CD4-positive, alpha-beta memory T cell (primary cell): ENCODE results near the gene SRA1. TPM values are rescaled to one million over a fixed set of nuclear protein-coding genes. Genes with fewer than 3 reads are reported as not detected.

ENCODE experiments used
- CTCF ChIA-PET: fragments of 350-600 bp; sonication (Branson Sonifier 250); formaldehyde crosslinking; loops from one replicate; lab custom pipeline; 2021; ENCODE audit warnings: inconsistent platforms; ENCODE audit not compliant: partially characterized antibody; lab: Charles Lee
- POLR2A ChIA-PET: fragments of 350-600 bp; sonication (Branson Sonifier 250); formaldehyde crosslinking; loops from one replicate; lab custom pipeline; 2021; ENCODE audit not compliant: partially characterized antibody; lab: Charles Lee
- DNase-seq, 5 donors: peaks; one replicate each; pipeline versions ENCODE4 v3.0.0 to v3.0.0-alpha.2; 2020 to 2022; ENCODE audit warnings: mixed read lengths in 1 of 5
- H3K27ac ChIP-seq: one replicate; pipeline ENCODE4 v1.7.0; 2013; ENCODE audit warnings: low read depth, low read length
- H3K27me3 ChIP-seq: 2 replicates; pipeline ENCODE4 v1.7.0; 2013; ENCODE audit warnings: mild to moderate bottlenecking, low read length, moderate library complexity; ENCODE audit not compliant: insufficient read depth
- H3K36me3 ChIP-seq: 2 replicates; pipeline ENCODE4 v1.7.0; 2013; ENCODE audit warnings: mild to moderate bottlenecking, low read length, moderate library complexity; ENCODE audit not compliant: insufficient read depth
- H3K4me1 ChIP-seq: 2 replicates; pipeline ENCODE4 v1.7.0; 2013; ENCODE audit warnings: mild to moderate bottlenecking, low read length, moderate library complexity; ENCODE audit not compliant: insufficient read depth
- H3K4me3 ChIP-seq, 2 donors: one replicate each; pipeline ENCODE4 v1.7.0; 2013; ENCODE audit warnings: low read length in 2 of 2, mild to moderate bottlenecking in 1 of 2
- H3K9me3 ChIP-seq, 2 donors: one replicate each; pipeline ENCODE4 v1.7.0; 2013; ENCODE audit warnings: low read length in 2 of 2, control low read depth in 1 of 2; ENCODE audit not compliant: control insufficient read depth in 1 of 2
- H3K27ac Mint-ChIP-seq, 7 donors: one replicate each; pipeline ENCODE4 v1.8.0; 2020 to 2021; ENCODE audit warnings: mixed read lengths in 7 of 7, mild to moderate bottlenecking in 6 of 7, inconsistent platforms in 3 of 7, moderate library complexity in 3 of 7
- H3K27me3 Mint-ChIP-seq, 2 donors: one replicate each; pipeline ENCODE4 v1.8.0; 2020 to 2021; ENCODE audit warnings: mixed read lengths in 2 of 2
- H3K36me3 Mint-ChIP-seq, 2 donors: one replicate each; pipeline ENCODE4 v1.8.0; 2020 to 2021; ENCODE audit warnings: mixed read lengths in 2 of 2, inconsistent platforms in 1 of 2, mild to moderate bottlenecking in 1 of 2
- H3K4me1 Mint-ChIP-seq, 4 donors: one replicate each; pipeline ENCODE4 v1.8.0; 2020 to 2021; ENCODE audit warnings: mixed read lengths in 4 of 4, mild to moderate bottlenecking in 1 of 4
- H3K4me3 Mint-ChIP-seq, 8 donors: one replicate each; pipeline ENCODE4 v1.8.0; 2020 to 2021; ENCODE audit warnings: mixed read lengths in 8 of 8, mild to moderate bottlenecking in 7 of 8, moderate library complexity in 6 of 8, inconsistent platforms in 3 of 8
- H3K9me3 Mint-ChIP-seq, 8 donors: one replicate each; pipeline ENCODE4 v1.8.0; 2020 to 2021; ENCODE audit warnings: mixed read lengths in 8 of 8, mild to moderate bottlenecking in 5 of 8, inconsistent platforms in 3 of 8, moderate library complexity in 1 of 8
- intact Hi-C: fragments of 100-400 bp; cut with micrococcal nuclease; formaldehyde crosslinking; loops from one replicate; pipeline ENCODE4 v1.15.1; 2023
- polyA plus RNA-seq, 2 donors: library from polyadenylated mRNA; unstranded; fragments of 300-500 nt; fragmentation: Illumina TruSeq; gene quantifications; one replicate each; pipeline ENCODE4 v1.2.3, GENCODE V29; 2021
- total RNA-seq, 2 experiments: library from RNA; stranded (reverse); gene quantifications; one replicate each; pipeline ENCODE4 v1.2.3, GENCODE V29; 2021

Gene SRA1
- total and polyA plus RNA-seq, 4 experiments from 2014 or later = 24.5 to 46.8 (median 31.0) TPM

DNA sequence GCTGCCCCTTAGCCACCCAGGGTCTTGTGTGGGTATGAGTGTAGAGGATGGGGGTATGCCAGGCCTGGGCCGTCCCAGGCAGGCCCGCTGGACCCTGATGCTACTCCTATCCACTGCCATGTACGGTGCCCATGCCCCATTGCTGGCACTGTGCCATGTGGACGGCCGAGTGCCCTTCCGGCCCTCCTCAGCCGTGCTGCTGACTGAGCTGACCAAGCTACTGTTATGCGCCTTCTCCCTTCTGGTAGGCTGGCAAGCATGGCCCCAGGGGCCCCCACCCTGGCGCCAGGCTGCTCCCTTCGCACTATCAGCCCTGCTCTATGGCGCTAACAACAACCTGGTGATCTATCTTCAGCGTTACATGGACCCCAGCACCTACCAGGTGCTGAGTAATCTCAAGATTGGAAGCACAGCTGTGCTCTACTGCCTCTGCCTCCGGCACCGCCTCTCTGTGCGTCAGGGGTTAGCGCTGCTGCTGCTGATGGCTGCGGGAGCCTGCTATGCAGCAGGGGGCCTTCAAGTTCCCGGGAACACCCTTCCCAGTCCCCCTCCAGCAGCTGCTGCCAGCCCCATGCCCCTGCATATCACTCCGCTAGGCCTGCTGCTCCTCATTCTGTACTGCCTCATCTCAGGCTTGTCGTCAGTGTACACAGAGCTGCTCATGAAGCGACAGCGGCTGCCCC lies 10.0 kb upstream of the SRA1 start:
- intact Hi-C loops = loop anchor here (10.0 kb wide), 1 partner anchor 1068 kb away; the partner anchor contains the start of genes HDAC3 and RELL2
- H3K27ac Mint-ChIP-seq = peak overlapping the region in 3 of 7 donors; percentile 68 to 91 (median 89)
- no peak overlapping the region for H3K27ac ChIP-seq

DNA sequence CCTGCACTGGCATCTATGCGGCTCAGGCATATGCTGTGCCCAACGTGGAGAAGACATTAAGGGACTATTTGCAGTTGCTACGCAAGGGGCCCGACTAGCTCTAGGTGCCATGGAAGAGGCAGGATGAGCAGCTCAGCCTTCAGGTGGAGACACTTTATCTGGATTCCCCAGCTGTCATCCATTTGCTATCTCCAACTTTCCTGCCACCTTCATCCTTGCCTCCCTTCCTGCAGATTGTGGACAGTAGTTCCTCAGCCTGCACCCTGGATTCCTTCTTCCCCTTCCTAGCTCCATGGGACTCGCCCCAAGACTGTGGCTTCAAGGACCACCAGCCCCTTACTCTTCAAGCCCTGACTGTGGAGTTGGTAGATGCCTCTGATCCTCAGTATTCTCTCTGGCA lies 9.4 kb upstream of the SRA1 start:
- peaks cover 15% of the 10 kb centered on the region for H3K36me3 ChIP-seq
- H3K4me3 ChIP-seq = no peak overlapping the region
- peaks cover 34 to 77% (median 59%) of the 10 kb centered on the region in 4 donors for H3K4me1 Mint-ChIP-seq
- H3K36me3 Mint-ChIP-seq = peaks cover 20 to 49% of the 10 kb centered on the region in 2 donors
- H3K27ac ChIP-seq = no peak overlapping the region
- intact Hi-C loops = loop anchor here (10.0 kb wide), 1 partner anchor 1068 kb away; the partner anchor contains the start of genes HDAC3 and RELL2
- peak overlapping the region in 5 of 7 donors; percentile 23 to 91 (median 60) for H3K27ac Mint-ChIP-seq
- H3K27me3 ChIP-seq = no peaks in the 10 kb centered on the region
- H3K9me3 Mint-ChIP-seq = no peaks in the 10 kb centered on the region
- ChIA-PET POLR2A (interaction anchor here (2.0 to 5.4 kb wide), 6 partner anchors 10 to 165 kb away, joined by 7 to 40 read pairs (median 16); partner anchors contain the start of genes ANKHD1, CD14, HARS1 and HARS2), CTCF (interaction anchor here (1.6 kb wide), 2 partner anchors 19 to 68 kb away, joined by 3 to 5 read pairs; partner anchors contain the start of gene EIF4EBP3)
- H3K27me3 Mint-ChIP-seq = no peaks in the 10 kb centered on the region
- peak overlapping the region in 4 of 8 donors; percentile 10 to 25 (median 22) for H3K4me3 Mint-ChIP-seq
- peaks cover 48% of the 10 kb centered on the region for H3K4me1 ChIP-seq
- no peaks in the 10 kb centered on the region for H3K9me3 ChIP-seq
- DNase-seq = no peak

More for the DNA sequence above, 10.0 kb upstream of the SRA1 start:
- ChIA-PET POLR2A (interaction anchor here (2.0 kb wide), 3 partner anchors 10 to 166 kb away, joined by 7 to 12 read pairs (median 9); partner anchors contain the start of genes ANKHD1, HARS1, HARS2 and SRA1), CTCF (interaction anchor here (1.6 kb wide), 1 partner anchor 20 kb away, joined by 3 read pairs; the partner anchor contains the start of gene EIF4EBP3)
- H3K27me3 Mint-ChIP-seq = no peaks in the 10 kb centered on the region
- no peaks in the 10 kb centered on the region for H3K9me3 Mint-ChIP-seq
- H3K36me3 Mint-ChIP-seq = peaks cover 20 to 49% of the 10 kb centered on the region in 2 donors
- Histone ChIP-seq H3K9me3 (no peaks in the 10 kb centered on the region), H3K4me1 (peaks cover 48% of the 10 kb centered on the region), H3K36me3 (peaks cover 15% of the 10 kb centered on the region), H3K4me3 (no peak overlapping the region), H3K27me3 (no peaks in the 10 kb centered on the region)
- no peak for DNase-seq
- peak overlapping the region in 5 of 8 donors; percentile 10 to 35 (median 20) for H3K4me3 Mint-ChIP-seq
- peaks cover 34 to 77% (median 58%) of the 10 kb centered on the region in 4 donors for H3K4me1 Mint-ChIP-seq

DNA sequence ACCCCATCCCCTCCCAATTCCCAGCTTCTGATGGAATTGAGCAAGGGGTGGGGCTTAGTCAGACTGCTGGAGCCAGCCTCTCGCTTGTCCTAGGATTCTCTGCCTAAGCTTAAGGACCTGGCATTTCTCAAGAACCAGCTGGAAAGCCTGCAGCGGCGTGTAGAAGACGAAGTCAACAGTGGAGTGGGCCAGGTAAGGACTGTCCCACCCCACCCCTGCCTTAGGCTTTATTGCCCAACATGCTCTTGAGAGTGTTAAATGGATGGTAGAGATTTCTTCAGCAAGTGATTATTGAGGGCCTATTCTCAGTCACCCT lies 8.5 kb upstream of the SRA1 start:
- ChIA-PET CTCF (interaction anchor here (0.5 to 2.4 kb wide), 4 partner anchors 18 to 202 kb away, joined by 3 to 13 read pairs (median 4); partner anchors contain the start of gene EIF4EBP3), POLR2A (interaction anchor here (0.6 to 5.4 kb wide), 12 partner anchors 8 to 164 kb away, joined by 3 to 54 read pairs (median 16); partner anchors contain the start of genes ANKHD1, CD14, EIF4EBP3 and HARS1)
- H3K36me3 ChIP-seq = peaks cover 15% of the 10 kb centered on the region
- no peaks in the 10 kb centered on the region for H3K9me3 ChIP-seq
- H3K27ac ChIP-seq = peak overlapping the region; percentile 91
- Mint-ChIP-seq H3K36me3 (peaks cover 24 to 51% of the 10 kb centered on the region in 2 donors), H3K9me3 (no peaks in the 10 kb centered on the region), H3K4me1 (peaks cover 34 to 77% (median 59%) of the 10 kb centered on the region in 4 donors), H3K27ac (peak overlapping the region; percentile 91 to 100 (median 98)), H3K27me3 (no peaks in the 10 kb centered on the region), H3K4me3 (peak overlapping the region in 7 of 8 donors; percentile 91 to 99 (median 95))
- H3K4me1 ChIP-seq = peaks cover 48% of the 10 kb centered on the region
- intact Hi-C loops = loop anchor here (2.0 to 10.0 kb wide), 2 partner anchors 391 to 1069 kb away; partner anchors contain the start of genes CYSTM1, HDAC3 and RELL2
- H3K27me3 ChIP-seq = no peaks in the 10 kb centered on the region
- no peak for DNase-seq
- no peak overlapping the region for H3K4me3 ChIP-seq

DNA sequence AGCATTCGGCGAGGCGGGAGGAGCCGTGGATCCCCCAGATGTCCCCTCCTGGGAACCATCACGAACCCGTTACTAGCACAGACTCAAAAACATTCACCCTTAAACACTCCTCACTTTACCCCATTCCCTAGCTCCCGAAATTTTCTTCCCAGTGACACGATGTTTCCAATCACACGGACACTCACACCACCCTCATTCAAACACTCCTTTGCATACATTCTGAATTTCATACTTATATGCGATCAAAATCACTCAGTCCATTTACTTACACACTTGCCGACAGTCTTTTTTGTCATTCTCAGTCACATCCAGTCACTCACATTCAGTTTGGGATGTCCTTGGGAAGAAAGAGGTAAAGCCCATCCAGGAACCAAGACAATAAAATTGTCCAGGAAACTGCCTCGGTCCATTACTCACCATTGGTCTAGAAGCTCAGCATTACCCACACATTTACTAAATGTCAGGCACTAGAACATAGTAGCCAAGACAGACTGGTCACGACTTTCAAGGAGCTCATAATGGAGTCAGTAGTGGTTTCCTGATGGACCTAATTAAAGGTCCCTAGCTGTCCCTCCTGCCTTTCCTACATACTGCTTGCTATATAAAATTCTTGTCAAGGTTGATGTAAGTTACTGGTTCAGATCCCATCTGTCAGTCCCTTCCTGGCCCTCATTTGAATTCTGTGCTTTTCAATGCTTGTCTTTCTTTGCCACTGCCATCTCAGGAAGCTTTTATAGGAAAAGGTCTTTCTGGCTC lies 7.9 kb upstream of the SRA1 start:
- peaks cover 24 to 47% of the 10 kb centered on the region in 2 donors for H3K36me3 Mint-ChIP-seq
- peak overlapping the region; percentile 91 to 100 (median 98) for H3K27ac Mint-ChIP-seq
- peaks cover 34 to 74% (median 57%) of the 10 kb centered on the region in 4 donors for H3K4me1 Mint-ChIP-seq
- no peaks in the 10 kb centered on the region for H3K9me3 ChIP-seq
- H3K36me3 ChIP-seq = peaks cover 15% of the 10 kb centered on the region
- ChIA-PET CTCF (interaction anchor here (0.5 to 2.4 kb wide), 4 partner anchors 18 to 201 kb away, joined by 3 to 13 read pairs (median 4); partner anchors contain the start of gene EIF4EBP3), POLR2A (interaction anchor here (0.6 to 5.4 kb wide), 12 partner anchors 8 to 163 kb away, joined by 3 to 54 read pairs (median 16); partner anchors contain the start of genes ANKHD1, CD14, EIF4EBP3 and HARS1)
- H3K4me1 ChIP-seq = peaks cover 48% of the 10 kb centered on the region
- H3K27me3 ChIP-seq = no peaks in the 10 kb centered on the region
- peak overlapping the region; percentile 85 for H3K4me3 ChIP-seq
- H3K27me3 Mint-ChIP-seq = no peaks in the 10 kb centered on the region
- peak overlapping the region; percentile 91 to 99 (median 95) for H3K4me3 Mint-ChIP-seq
- no peak for DNase-seq
- H3K9me3 Mint-ChIP-seq = no peaks in the 10 kb centered on the region
- intact Hi-C loops = loop anchor here (2.0 to 10.0 kb wide), 2 partner anchors 390 to 1070 kb away; partner anchors contain the start of genes CYSTM1, HDAC3 and RELL2
- peak overlapping the region; percentile 91 for H3K27ac ChIP-seq

DNA sequence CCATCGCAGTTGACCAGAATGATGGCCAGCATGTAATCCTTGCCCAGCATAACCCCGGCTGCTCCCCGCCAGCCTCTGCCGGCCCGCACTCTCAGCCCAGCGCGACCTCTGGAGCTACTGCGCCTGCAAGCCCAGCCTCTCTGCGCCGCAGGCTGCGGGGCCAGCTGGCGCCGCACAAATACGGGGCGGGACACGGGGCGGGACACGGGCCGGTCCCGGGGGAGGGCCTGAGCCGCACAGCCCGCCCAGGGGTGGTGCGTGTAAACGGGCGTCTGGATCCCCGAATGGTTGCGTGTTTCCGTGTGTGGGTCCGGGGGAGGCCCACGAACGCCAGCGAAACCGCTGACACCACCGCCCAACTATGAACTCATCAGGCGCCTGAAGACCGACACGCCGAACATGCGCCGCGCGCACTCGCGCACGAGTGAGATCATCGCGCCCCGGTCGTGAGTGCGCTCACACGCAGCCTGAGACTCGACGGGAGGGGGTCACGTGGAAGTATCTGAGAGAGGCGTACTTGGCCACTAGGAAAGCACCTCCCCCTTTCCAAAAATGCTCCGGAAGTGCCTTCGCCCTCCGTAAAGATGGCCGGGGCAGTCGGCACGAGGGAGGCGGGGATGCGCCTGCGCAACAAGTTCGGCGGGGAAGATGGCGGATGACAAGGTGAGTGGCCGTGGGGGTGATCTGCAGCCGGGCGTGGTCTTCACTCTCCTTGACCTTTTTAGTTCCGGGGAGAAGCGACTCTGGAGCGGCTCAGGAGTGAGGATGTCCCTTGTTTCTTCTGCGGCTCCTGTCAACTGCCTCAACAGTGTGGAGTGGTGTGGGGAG lies 7.1 kb upstream of the SRA1 start, which contains the start of the genes APBB3 and SLC35A4:
TSS of gene APBB3 (minus strand) at position 403 of the 828 bp plus-strand sequence. CDS start at position 50, 353 bp downstream.
TSS of gene SLC35A4 (plus strand) at position 633 of the 828 bp plus-strand sequence. CDS start 2,342 bp downstream, outside the sequence.
- H3K36me3 ChIP-seq = peaks cover 15% of the 10 kb centered on the region
- Mint-ChIP-seq H3K27me3 (no peaks in the 10 kb centered on the region), H3K27ac (peak within 1 kb of the TSS; percentile 91 to 100 (median 98)), H3K4me1 (peaks cover 34 to 66% (median 53%) of the 10 kb centered on the region in 4 donors), H3K36me3 (peaks cover 24 to 46% of the 10 kb centered on the region in 2 donors), H3K9me3 (no peaks in the 10 kb centered on the region), H3K4me3 (peak within 1 kb of the TSS; percentile 91 to 99 (median 95))
- CTCF ChIA-PET = interaction anchor here (1.1 to 2.4 kb wide), 2 partner anchors 17 to 74 kb away, joined by 3 to 13 read pairs; partner anchors contain the start of gene EIF4EBP3
- intact Hi-C loops = loop anchor here (1.0 to 10.0 kb wide), 10 partner anchors 17 to 1070 kb away; partner anchors contain the start of genes ANKHD1, CYSTM1, EIF4EBP3 and HARS1
- POLR2A ChIA-PET = interaction anchor here (0.6 to 5.4 kb wide), 13 partner anchors 9 to 163 kb away, joined by 3 to 54 read pairs (median 4); partner anchors contain the start of genes ANKHD1, CD14, EIF4EBP3 and HARS1
- no peaks in the 10 kb centered on the region for H3K9me3 ChIP-seq
- peaks cover 42% of the 10 kb centered on the region for H3K4me1 ChIP-seq
- DNase-seq = peak; percentile 97 to 100 (median 99)
- H3K4me3 ChIP-seq = peak within 1 kb of the TSS; percentile 85
- H3K27me3 ChIP-seq = no peaks in the 10 kb centered on the region
- H3K27ac ChIP-seq = peak within 1 kb of the TSS; percentile 91
